Body of pancreas (tissue), 4 donors: ENCODE results near the gene PACSIN2.

Experiments
- POLR2A ChIP-seq, 3 donors: fragments of 450-650 bp; IDR thresholded peaks; one replicate each; pipeline ENCODE4 v1.6.1; 2016; ENCODE audit warnings: antibody characterized with exemption in 3 of 3, mild to moderate bottlenecking in 2 of 3
- TF ChIP-seq, protein P1 (sequence below), 7 experiments: fragments of 450-650 bp in 4 of 7; fragments of 200-600 bp in 3 of 7; sonication (generic) in 3 of 7; IDR thresholded peaks; one replicate each; pipeline ENCODE4 v1.5.1; 2016 to 2019; ENCODE audit warnings: antibody characterized with exemption in 7 of 7

DNA sequence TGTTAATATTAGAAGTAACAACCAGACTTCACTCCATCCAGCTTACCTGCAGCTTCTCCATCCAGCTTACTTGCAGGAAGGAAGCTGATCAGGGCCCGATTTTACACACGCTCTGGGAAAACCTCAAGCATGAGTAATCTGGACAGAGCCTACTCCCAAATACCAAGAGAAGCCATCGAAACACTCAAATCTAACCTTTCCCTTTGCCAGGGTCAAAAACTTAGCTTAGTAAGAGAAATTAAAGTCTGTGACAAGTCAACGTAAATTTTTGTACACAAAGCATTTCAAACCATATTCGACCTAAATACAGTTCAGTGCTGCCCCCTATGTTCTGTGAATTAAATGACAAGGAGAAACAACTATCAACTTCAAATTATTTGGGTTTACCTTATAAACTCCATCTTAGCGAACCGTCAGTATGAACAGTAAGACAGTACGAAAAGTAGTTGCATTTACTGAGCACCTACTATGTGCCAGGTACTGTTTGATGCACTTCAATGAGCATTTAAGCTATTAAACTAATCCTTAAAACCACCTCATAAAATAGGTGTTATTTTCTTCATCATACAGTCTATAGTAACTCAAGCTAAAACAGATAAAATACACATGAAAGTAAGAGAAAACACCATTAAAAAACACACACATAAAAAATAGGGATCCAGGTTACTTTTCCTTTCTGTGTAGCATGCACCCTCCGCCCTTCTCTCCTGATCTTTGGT, 194.7 kb downstream of the PACSIN2 start:
- no peak for TF ChIP-seq POLR2A (IDR thresholded peaks at IDR 0.05)
- TF ChIP-seq, protein P1, sequence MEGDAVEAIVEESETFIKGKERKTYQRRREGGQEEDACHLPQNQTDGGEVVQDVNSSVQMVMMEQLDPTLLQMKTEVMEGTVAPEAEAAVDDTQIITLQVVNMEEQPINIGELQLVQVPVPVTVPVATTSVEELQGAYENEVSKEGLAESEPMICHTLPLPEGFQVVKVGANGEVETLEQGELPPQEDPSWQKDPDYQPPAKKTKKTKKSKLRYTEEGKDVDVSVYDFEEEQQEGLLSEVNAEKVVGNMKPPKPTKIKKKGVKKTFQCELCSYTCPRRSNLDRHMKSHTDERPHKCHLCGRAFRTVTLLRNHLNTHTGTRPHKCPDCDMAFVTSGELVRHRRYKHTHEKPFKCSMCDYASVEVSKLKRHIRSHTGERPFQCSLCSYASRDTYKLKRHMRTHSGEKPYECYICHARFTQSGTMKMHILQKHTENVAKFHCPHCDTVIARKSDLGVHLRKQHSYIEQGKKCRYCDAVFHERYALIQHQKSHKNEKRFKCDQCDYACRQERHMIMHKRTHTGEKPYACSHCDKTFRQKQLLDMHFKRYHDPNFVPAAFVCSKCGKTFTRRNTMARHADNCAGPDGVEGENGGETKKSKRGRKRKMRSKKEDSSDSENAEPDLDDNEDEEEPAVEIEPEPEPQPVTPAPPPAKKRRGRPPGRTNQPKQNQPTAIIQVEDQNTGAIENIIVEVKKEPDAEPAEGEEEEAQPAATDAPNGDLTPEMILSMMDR (IDR thresholded peaks at IDR 0.05) = peak in 3 of 7 experiments; percentile 20 to 55 (median 50)
